Activated T-cell treated with anti-CD3 and anti-CD28 coated beads for 24 hours (primary cell): ENCODE data around the gene BLM.
A peak's percentile ranks its signal among the peaks of the same experiment; 100 is the strongest.
"Not testable (repeated sequence)": the region's sequence is repeated elsewhere in the genome, so short reads cannot be mapped to it uniquely, and the experiment has no call there.

Experiments
- DNase-seq: peaks from one replicate; pipeline ENCODE4 v3.0.0-alpha.2; 2020; ENCODE audit warnings: low read depth

The BLM gene

DNA sequence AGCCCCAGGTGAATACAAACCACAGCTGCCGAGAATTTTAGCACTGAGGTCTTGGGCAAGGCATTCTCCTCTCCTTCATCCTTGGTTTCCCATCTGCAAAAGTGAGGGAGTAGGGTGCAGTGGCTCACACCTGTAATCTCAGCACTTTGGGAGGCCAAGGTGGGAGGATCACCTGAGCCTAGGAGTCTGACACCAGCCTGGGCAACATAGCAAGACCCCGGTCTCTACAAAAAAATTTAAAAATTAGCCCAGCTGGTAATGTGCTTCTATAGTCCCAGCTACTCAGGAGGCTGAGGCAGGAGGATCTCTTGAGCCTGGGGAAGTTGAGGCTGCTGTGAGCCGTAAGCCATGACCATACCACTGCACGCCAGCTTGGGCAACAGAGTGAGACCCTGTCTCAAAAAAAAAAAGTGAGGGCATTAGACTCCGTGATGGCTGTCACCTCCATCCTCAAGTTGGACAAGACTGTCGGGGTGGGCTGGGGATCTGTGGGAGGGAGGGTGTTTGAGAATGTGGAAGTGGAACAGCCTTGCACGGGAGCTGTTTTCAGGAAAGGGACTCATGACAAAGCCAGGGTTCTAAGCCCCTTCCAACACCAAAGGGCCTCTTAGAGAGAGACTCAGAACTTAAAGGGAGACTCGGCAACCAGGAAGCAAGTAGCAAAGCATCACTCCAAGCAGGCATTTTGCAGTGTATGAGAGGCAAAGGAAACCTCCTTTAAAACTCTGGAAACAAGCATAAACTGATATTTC, 105.2 kb downstream of the BLM start:
- no peak for DNase-seq

- DNase-seq = no peak
These were observed 106.4 kb downstream of the BLM start for GRCh38 chr15:90823455-90823974.

DNA sequence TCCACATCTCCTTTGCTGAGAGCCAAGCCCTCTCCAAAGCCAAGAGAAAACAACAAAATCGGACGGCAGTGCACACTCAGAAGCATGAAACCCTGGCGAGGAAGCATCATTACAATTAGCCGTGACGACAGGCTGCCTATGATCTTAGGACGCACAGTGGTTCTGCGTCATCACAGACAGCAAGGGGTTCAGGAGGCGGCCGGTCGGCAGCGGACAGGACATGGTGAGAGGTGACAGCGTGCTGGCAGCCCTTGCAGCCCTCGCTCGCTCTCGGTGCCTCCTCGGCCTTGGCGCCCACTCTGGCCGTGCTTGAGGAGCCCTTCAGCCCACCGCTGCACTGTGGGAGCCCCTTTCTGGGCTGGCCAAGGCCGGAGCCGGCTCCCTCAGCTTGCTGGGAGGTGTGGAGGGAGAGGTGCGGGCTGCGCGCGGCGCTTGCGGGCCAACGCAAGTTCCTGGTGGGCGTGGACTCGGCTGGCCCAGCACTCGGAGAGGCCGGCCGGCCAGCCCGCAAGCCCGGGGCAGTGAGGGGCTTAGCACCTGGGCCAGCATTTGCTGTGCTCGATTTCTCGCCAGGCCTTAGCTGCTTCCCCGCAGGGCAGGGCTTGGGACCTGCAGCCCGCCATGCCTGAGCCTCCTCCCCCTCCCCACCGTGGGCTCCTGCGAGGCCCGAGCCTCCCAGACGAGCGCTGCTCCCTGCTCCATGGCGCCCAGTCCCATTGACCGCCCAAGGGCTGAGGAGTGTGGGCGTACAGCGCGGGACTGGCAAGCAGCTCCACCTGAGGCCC, 108.2 kb downstream of the BLM start:
- not testable (repeated sequence) for DNase-seq

- DNase-seq = not testable (repeated sequence)
These were observed 109.2 kb downstream of the BLM start for GRCh38 chr15:90826206-90826885.

DNA sequence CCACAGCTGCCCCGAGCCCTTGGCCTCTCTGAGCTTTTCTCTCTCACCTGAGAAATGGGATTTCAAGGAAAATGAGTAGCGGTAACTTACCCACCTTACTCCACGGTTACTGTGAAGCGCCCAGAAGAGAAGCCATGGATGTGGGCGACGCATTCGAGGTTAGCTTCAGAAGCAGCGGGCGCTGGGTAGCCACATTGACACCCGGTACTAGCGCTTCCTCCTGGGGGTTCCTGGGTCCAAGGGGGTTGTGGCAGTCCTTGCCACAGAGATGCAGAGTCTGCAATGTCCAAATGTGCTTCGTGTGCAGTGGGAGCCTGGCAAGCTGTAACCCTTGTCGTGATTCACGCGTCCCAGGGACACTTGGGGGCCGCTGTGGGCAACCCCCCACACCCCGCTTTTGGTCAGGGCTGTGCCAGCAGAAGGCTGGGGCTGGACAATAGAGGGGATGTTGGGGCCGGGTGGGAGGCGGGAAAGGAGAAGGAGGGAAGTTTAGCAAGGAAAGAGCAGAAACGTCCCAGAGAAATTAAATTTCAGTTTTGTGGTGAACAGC, 109.8 kb downstream of the BLM start:
- no peak for DNase-seq

DNA sequence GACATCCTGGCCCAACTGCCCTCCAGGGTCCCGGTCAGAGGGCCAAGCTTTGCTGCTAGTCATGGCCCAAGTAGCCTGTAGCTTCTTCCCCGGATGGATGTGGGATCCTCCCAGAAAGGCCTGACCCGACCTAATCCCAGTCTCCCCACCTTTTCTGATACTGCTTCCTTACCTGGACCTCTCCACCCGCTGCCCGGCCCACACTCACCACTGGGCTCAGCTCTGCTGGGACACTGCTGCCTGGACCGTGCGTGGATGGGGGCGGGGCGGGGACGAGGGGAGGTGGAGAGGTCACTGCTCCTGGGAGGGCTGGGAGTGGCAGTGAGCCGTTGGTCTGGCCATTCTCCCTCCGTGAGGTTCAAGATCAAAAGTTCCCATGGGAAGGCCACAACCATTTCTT, 111.0 kb downstream of the BLM start:
- DNase-seq = no peak

- no peak for DNase-seq
These were observed 112.0 kb downstream of the BLM start for GRCh38 chr15:90829126-90829525.

GRCh38 chr15:90829942-90830440, 112.8 kb downstream of the BLM start:
- DNase-seq = no peak

DNA sequence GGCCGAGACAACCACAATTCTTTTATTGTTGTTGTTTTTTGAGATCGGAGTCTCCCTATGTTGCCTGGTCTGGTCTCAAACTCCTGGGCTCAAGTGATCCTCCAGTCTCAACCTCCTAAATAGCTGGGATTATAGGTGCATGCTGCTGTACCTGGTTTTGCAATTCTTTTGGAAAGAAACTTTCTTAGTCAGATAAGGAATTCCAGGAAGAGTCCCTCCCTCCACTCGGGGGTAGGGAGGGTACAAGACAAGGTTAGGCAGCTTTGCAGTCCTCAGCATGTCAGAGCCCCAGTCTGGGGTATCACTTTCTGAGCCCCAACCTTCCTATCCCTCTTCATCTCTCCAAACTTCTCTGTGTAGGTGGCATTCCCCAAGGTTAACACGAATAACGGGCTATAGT, 117.5 kb downstream of the BLM start:
- no peak for DNase-seq

DNA sequence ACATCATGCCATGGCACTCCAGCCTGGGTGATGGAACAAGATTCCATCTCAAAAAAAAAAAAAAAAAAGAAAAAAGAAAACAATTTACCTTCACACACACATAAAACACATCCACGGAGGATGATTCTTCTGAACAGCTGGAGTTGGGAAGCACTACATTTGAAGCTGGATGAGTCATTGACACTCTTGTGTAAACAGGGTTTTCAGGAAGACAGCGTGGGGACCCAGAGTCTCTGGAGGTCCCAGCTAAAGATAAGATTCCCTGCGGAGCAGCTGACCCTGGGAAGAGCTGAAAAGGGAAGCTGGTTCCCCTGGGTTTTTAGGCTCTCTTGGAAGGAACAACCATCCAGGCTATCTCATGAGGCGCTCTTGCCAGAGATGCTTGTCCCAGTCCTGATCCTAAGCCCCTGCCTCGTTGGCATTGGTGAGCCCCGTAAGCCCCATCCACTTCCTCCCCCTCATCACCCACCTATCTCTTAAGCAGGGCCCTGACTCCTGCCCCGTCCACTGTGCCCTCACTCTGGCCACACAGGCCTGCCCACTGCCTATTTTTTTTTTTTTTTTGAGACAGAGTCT, 119.2 kb downstream of the BLM start:
- no peak for DNase-seq

- DNase-seq = no peak
These were observed 119.9 kb downstream of the BLM start for GRCh38 chr15:90837094-90837493.

DNA sequence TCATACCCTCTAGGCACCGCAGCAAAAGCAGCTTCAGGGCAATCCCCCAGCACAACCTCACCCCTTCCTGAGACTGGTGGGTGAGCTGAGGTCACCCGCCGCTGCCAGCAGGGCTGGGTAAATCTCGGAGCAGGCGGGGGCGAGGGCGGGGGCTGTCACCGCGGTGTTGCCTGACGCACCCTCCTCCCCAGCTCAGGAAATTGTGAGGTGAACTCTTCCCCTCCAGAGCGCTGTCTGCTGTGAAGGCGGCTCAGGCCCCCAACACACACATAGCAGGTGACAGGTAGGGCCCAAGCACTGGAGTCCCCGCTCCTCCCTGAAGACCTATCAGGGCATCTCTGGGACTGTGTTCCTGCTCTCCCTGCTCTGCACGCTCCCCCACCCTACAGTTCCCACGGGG, 121.0 kb downstream of the BLM start:
- peak; percentile 80 for DNase-seq

GRCh38 chr15:90838544-90838943, 121.4 kb downstream of the BLM start:
- DNase-seq = no peak

DNA sequence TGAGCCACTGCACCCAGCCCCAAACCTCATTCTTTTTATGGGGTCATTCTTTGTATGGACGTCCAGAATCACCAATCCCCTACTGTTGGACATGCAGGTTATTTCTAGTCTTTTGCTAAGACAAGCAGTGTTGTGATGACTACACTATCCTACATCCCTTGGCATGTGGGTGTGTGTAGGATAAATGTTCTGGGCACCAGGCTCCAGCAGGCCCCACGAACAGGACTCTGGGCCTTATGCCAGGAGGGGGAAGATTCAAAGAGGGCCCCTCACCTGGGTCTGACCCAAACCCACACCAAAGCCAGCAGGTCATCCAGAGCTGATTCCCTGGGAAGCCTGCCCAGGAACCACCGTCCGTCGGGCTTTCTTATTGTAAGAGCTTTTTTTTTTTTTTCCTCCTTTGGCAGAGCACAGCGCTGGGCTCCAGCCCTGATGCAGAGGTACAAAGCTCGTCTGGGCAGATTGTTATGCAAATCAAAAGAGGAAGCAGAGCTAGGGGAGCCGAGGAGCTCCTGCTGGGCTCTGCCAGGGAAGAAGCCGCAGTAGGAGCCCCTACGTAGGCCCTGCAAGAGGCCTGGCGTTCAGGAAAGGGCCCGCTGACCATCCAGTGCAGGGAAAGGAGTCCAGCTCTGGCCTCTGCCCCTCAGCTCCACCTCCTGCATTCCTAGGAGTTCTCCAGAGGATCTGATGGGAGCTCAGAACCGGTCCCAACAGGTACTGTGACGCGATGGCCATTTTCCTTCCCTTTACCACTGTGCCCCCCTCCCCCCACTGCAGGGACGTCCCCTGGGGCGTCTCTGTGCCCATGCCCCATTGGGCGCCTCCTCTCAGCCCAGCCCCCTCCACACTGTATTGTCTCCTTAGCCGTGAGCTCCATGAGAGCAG, 122.3 kb downstream of the BLM start:
- DNase-seq = no peak

GRCh38 chr15:90840157-90840855, 123.2 kb downstream of the BLM start:
- no peak for DNase-seq

GRCh38 chr15:90840954-90841353, 123.8 kb downstream of the BLM start:
- DNase-seq = no peak

DNA sequence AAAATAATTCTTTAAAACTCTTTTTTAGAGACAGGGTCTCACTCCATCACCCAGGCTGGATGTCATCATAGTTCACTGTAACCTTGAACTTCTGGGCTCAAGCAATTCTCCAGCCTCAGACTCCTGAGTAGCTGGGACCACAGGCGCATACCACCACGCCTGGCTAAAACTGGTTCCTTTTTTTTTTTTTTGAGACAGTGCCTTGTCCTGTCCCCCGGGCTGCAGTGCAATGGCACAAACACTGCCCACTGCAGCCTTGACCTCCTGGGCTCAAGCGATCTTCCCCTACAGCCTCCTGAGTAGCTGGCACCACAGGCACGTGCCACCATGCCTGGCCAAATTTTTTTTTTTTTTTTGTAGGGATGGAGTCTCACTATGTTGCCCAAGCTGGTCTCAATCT, 127.5 kb downstream of the BLM start:
- DNase-seq = no peak

DNA sequence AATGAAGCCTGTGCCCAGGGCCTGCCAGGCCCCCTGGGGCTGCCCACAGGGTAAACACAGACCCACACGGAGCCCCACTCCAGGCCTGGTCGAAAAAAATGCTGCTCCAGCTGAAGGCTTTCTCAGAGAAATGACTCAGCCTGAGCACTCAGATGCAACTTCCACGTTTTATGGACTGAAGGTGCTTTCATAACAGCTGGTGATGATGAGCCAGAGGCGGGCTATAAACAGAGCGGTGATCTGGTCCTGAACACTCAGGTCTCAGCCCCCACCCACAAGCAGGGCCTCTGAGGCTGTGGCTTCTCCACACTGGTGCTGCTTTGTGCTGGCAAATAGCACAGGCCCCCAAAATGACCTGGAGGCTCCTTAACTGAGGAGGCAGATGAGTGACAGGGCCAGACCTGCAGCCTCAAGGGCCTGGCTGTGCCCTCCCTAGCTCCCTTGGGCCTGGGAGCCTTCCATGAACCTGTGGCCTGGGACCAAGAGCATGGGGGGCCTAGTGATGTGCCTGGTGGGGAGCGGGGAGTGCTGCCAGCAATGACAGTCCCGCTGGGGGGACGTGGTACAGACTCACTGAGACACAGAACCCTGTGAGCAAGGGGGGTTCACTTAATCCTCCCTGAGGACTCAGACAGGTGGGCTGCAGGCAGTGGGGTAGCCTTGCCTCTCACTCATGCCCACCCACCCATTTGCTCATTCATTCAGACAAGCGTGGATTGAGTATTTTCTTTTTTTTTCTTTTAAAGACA, 128.2 kb downstream of the BLM start:
- DNase-seq = no peak

GRCh38 chr15:90849424-90849823, 132.3 kb downstream of the BLM start:
- DNase-seq = not testable (repeated sequence)
